Measurements from ENCODE around the gene EIF5AL1.
A peak's percentile ranks its signal among the peaks of the same experiment; 100 is the strongest.
"Not testable (repeated sequence)": the region's sequence is repeated elsewhere in the genome, so short reads cannot be mapped to it uniquely, and the experiment has no call there.

Gene EIF5AL1

DNA sequence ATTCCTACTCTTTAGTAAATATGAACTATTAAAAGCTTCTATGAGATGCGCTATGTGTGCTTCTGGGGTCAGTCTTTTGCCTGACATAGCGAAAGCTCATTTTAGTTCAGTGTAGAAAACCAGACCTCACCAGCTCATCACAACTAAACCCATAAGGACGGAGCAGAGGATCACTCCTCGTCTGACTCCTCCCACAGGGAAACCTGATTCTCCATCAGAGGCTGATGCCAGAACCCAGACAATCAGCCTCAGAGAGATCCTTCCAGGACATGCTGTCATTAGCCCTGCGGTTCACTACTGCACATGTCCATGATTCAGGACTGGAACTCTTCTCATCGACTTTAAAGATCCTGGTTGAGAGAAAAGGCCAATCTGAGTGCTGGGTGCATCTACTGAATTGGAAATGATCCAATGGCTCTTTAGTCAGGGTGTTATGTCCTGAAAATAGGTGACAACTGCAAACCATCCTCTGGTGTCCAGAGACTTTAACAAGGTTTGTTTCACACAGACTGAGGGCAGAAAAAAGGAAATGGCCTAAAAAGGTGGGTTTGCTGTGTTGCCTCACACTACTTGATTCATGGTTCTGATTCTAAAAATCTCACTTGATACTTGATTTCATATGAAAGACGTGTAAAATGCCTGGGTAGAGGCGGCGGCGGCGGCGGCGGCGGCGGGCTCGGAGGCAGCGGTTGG lies at the start of gene EIF5AL1:
EIF5AL1 (plus strand) TSS at position 643 of the 693 bp plus-strand sequence. CDS start 117 bp downstream, outside the sequence.
- DNase-seq = not testable (repeated sequence)

GRCh38 chr10:79463578-79464496 lies 48.5 kb upstream of the EIF5AL1 start:
- DNase-seq = no peak

DNA sequence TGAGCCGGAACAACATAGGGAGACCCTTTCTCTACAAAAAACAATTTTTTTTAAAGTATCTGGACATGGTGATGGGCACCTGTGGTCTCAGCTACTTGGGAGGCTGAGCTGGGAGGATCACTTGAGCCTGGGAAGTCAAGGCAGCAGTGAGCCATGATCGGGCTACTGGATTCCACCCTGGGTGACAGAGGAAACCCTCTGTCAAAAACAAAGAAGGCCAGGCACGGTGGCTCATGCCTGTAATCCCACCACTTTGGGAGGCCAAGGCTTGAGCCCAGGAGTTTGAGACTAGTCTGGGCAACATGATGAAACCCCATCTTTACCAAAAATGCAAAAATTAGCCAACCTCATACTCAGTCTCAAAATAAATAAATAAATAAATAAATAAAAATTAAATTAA lies 47.0 kb upstream of the EIF5AL1 start:
- DNase-seq = no peak

GRCh38 chr10:79468015-79468560 lies 44.2 kb upstream of the EIF5AL1 start:
- no peak for DNase-seq

- no peak for DNase-seq
Observed at GRCh38 chr10:79468841-79469585, 43.3 kb upstream of the EIF5AL1 start.

DNA sequence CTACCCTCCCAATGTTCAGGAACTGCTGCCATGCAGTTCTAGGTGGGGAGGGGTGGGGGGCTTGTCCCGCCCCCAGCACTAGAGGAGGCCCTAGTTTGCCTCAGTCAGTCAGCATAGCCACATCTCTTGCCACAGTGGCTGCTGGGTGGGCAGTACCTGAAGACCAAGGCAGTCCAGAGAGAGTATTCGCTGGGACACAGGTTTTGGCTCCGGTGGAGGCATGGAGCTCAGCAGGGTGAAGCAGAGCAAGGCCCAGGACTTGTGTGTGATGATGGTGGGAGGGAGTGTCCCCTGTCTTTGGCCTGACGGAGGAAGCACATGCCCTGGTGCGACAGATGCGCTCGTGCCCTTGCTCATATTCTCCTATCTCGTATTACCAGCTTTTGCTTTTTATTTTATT lies 42.2 kb upstream of the EIF5AL1 start:
- DNase-seq = no peak

DNA sequence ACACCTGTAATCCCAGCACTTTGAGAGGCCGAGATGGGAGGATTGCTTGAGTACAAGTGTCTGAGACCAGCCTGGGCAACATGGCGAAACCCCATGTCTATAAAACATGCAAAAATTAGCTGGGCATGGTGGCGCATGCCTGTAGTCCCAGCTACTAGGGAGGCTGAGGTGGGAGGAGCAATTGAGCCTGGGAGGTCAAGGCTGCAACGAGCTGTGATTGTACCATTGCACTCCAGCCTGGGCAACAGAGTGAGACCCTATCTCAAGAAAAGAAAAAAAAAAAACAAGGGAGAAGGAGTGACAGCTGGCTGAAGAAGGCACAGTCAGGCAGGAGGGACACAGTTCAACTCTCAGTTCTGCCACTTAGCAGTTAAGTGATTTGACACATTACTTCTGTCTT lies 40.6 kb upstream of the EIF5AL1 start:
- DNase-seq = no peak

DNA sequence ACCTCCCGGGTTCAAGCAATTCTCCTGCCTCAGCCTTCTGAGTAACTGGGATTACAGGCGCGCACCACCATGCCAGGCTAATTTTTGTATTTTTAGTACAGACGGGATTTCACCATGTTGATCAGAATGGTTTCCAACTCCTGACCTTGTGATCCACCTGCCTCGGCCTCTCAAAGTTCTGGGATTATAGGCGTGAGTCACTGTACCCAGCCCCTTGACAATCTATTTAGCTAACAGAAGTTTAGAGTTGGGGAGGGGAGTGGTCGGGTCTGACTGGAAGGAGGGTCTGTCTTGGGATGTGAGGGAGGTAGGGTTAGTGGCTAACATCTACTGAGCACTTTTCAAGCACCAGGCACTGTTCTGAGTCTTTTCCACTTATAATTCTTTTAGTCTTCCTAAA lies 39.9 kb upstream of the EIF5AL1 start:
- DNase-seq = no peak

DNA sequence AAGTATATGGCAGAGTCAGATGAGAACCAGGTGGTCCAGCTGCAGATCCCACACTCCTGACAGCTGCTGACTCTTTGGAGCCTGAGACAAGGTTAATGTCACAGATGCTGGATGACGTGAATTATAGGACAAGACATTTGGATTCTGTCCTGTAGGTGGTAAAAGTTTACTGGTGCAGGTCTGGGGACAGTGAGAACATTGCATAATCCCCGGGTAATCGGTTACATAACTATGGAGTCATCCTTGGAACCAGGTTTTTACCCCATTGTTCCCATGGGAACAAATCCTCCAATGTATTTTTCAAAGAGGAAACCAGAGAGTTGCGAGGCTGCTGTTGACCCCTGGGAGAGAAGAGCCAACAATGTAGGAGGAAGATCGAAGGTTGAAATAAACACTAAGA lies 39.4 kb upstream of the EIF5AL1 start:
- no peak for DNase-seq

DNA sequence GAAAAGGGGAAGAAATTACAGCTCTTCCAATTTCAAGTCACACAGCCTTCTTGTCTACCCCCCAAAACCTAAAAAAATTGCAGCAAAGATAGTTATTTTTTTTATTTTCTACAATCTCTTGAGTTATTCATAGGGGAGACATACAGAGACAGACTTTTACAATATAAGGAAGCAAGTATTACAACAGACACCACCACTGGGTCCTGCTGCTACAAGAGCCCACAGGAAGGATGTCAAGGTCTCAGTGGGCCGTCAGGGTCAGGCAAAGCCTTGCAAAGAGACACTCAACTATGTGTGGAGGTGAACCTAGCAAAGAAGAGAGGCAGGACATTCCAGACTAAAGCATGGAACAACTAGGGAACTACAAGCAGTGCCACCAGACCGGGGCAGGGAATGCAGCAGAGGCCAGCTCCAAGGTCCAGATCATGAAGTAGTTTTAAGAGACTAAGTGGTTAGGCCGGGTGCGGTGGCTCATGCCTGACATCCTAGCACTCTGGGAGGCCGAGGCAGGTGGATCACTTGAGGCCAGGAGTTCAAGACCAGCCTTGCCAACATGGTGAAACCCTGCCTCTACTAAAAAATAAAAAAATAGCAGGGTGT lies 38.7 kb upstream of the EIF5AL1 start:
- no peak for DNase-seq

DNA sequence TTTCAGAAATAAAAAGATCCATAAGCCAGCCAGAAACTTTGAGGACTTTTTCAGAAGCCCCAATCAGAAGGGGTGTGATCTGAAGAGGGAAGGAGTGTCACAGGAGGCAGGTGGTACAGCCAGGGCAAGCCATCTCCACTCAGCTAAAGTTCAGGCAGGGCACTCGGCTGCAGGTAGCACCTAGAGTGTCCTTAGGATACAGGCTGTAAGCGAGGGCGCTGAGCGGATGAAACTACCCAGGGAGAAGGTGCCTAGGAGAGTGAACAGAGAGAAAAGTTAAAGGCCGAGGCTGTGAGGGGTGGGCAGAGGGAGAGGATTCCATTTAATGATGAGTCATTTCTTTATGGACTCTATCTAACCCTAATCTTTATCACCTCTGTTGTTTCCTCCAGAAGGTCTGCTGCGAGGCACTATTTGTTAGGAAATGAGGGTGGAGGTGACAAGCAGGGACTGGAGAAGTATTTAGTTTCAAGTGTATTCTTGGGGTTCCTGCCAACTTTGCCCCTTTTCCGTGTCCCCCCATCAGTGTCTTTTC lies 37.1 kb upstream of the EIF5AL1 start:
- no peak for DNase-seq

- DNase-seq = no peak
Observed at GRCh38 chr10:79475877-79476276, 36.5 kb upstream of the EIF5AL1 start.

DNA sequence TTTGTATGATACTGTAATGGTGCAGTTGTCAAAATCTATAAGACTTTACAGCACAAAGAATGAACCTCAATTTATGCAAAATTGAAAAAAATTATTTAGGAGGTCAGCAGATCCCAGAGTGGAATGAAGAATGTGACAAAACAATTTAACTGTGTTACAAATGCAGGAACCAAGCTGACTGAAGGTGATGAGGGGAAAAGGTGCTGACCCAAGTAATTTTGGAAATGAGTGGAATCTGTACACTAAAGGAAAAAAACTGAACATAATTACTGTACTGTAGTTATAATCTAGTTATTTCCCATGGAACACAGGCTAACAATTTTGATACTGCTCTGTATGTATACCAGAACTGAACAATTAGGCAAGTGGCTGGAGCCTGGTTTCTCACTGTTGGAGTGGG lies 35.7 kb upstream of the EIF5AL1 start:
- no peak for DNase-seq

GRCh38 chr10:79477456-79477855 lies 34.9 kb upstream of the EIF5AL1 start:
- no peak for DNase-seq

GRCh38 chr10:79479283-79479909 lies 32.9 kb upstream of the EIF5AL1 start:
- DNase-seq = no peak

DNA sequence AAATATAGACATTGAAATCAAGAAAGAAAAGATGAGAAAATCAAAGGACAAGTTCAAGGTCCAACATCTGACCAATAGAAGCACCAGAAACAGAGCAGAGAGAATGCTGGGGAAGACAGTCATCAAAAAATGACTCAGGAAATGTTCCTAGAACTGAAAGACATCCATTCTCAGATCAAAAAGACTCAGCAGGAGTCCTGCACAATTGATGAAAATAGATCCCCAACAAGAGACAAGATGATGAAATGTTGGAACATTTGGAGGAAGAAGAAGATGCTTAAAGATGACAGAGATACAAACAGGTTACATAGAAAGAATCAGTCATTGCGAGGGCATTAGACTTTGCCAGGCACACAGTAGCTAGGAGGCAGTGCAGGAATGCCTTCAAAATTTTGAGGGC lies 30.0 kb upstream of the EIF5AL1 start:
- no peak for DNase-seq

- no peak for DNase-seq
Observed at GRCh38 chr10:79482741-79483140, 29.6 kb upstream of the EIF5AL1 start.

DNA sequence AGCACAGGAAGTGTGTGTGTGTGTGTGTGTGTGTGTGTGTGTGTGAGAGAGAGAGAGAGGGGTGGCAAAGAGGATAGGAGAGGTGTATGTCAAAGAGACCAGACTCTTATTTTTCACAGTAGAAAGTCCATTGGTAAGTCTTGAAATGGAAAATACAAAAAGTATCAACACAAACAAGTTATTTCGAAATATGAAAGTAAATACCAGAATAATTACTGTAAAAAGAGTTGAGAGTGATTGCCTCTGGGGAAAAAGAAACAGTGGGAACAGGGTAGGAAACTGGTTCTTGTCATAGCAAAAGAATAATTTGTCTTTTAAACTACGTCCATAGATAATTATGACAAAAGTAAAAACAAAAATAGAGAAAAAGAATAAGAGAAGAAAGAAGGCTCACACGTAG lies 29.0 kb upstream of the EIF5AL1 start:
- no peak for DNase-seq

- DNase-seq = no peak
Observed at GRCh38 chr10:79483948-79484347, 28.4 kb upstream of the EIF5AL1 start.

DNA sequence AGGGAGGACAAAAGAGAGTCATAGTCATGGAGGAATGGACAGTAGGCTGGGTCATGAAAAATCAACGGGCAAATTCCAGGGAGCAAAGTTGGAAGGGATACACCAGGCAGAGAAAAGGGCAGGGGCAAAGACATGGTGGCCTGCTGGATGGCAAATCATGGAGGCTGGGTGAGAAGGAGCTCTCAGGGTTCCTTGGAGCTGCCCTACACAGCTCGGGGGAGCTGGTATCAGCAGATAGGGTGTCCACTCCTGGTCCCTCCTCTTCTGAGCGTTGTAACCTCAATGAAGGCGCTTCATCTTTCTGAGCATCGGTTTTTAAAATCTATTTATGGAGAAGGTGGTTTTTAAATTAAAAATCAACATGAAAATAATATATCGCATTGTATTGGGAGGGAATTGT lies 27.9 kb upstream of the EIF5AL1 start:
- DNase-seq = no peak

DNA sequence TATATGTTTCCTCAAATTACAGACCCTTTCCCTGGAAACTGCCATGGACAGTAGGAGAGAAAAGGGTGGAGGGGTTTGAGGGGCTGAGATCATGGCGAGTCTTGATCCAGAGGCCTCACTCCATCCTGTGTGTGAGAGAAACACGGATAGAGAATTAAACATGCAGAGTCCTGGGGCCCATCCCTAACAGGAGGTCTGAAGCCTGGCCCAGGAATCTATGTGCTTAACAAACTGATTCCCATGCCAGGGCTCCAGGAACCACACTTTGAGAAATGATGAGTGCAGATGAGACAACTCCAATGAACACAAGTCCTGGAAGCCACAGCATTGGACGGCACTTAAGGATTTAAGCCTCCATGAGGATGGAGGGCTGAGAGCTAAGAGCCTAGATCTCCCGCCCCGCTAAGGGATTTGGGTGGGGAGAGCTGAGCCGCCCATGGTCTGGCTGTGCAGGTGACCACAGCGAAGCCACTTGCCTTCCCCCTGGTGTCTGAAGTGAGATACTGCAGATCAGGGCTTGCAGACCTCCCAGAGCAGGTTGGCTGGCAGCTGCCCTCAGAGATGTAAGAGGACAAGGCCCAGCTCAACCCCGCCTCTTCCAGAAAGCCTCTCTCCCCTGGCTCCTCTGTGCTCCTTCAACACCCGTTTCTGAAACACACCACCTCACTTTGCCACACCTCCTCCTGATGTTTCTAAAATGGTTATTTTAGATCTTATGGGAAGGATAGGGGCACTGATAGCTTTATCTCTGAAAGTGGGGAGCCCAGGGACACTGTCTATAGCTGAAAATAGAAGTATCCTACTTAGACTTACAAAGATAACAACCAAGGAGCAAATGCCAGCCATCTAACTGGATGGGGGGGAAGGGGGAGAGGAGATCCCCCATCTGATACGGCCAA lies 24.8 kb upstream of the EIF5AL1 start:
- DNase-seq = peak; percentile 5
